IMR-90 (cell line): Measurements from ENCODE around the gene CYTH2. TPM values are rescaled to one million over a fixed set of nuclear protein-coding genes. Genes with fewer than 3 reads are reported as not detected.

ENCODE experiments used
- ATAC-seq: fragments of 200-7000 bp; cut with Tn5 transposase; 2 replicates; pipeline ENCODE4 v1.9.1; 2020; ENCODE audit warnings: low read depth, mild to moderate bottlenecking, moderate library complexity
- BruUV-seq: library from RNA; stranded (reverse); fragments of 400-500 nt; replicated peaks from 2 replicates; lab custom pipeline; 2021; lab: Mats Ljungman, UMichigan
- CTCF ChIA-PET: fragments of 300-600 bp; formaldehyde crosslinking; extraction: SDS; loops from one replicate; lab custom pipeline; 2021; ENCODE audit warnings: antibody characterized with exemption; lab: Yijun Ruan, JAX
- POLR2A ChIA-PET: fragments of 300-600 bp; sonication (Branson Sonifier 250); formaldehyde crosslinking; loops from one replicate; lab custom pipeline; 2022; ENCODE audit warnings: antibody characterized with exemption; ENCODE audit not compliant: unreplicated experiment; lab: Charles Lee
- DNase-seq: peaks from one replicate; pipeline ENCODE4 v3.0.0; 2013
- H2AFZ ChIP-seq: replicated peaks from 2 replicates; pipeline ENCODE3; 2013; ENCODE audit warnings: low read length, mild to moderate bottlenecking; ENCODE audit not compliant: poor library complexity
- H2AK5ac ChIP-seq: 2 replicates; pipeline ENCODE4 v1.6.1; 2013; ENCODE audit warnings: low read depth, low read length, inconsistent platforms
- H2AK9ac ChIP-seq: replicated peaks from 2 replicates; pipeline ENCODE3; 2013; ENCODE audit warnings: mild to moderate bottlenecking, low read depth, low read length, moderate library complexity; ENCODE audit not compliant: poor library complexity
- H2BK120ac ChIP-seq: 2 replicates; pipeline ENCODE4 v1.6.1; 2013; ENCODE audit warnings: low read depth, low read length, inconsistent platforms
- H2BK15ac ChIP-seq: 3 replicates; pipeline ENCODE4 v1.6.1; 2013; ENCODE audit warnings: low read depth, low read length, inconsistent platforms
- H2BK20ac ChIP-seq: 2 replicates; pipeline ENCODE4 v1.6.1; 2013; ENCODE audit warnings: low read depth, mild to moderate bottlenecking, inconsistent platforms, low read length, moderate library complexity
- H2BK5ac ChIP-seq: 2 replicates; pipeline ENCODE4 v1.6.1; 2013; ENCODE audit warnings: mild to moderate bottlenecking, low read depth, low read length, inconsistent platforms; ENCODE audit not compliant: poor library complexity, severe bottlenecking
- H3K14ac ChIP-seq: replicated peaks from 2 replicates; pipeline ENCODE4 v1.6.1; 2013; ENCODE audit warnings: low read depth, low read length, inconsistent platforms
- H3K18ac ChIP-seq: 2 replicates; pipeline ENCODE4 v1.6.1; 2013; ENCODE audit warnings: low read depth, low read length, control low read depth
- H3K23ac ChIP-seq: 2 replicates; pipeline ENCODE4 v1.6.1; 2013; ENCODE audit warnings: low read depth, low read length, inconsistent platforms
- H3K27ac ChIP-seq: 2 replicates; pipeline ENCODE4 v1.5.1; 2013; ENCODE audit warnings: mild to moderate bottlenecking, control low read depth, low read length; ENCODE audit not compliant: insufficient read depth
- H3K27me3 ChIP-seq: 2 replicates; pipeline ENCODE4 v1.6.1; 2013; ENCODE audit warnings: low read length; ENCODE audit not compliant: control insufficient read depth, insufficient read depth
- H3K36me3 ChIP-seq: 2 replicates; pipeline ENCODE4 v1.6.1; 2013; ENCODE audit warnings: low read length, mixed read lengths; ENCODE audit not compliant: control insufficient read depth, insufficient read depth
- H3K4ac ChIP-seq: 2 replicates; pipeline ENCODE4 v1.6.1; 2013; ENCODE audit warnings: low read depth, low read length, inconsistent platforms
- H3K4me1 ChIP-seq: 2 replicates; pipeline ENCODE4 v1.6.1; 2013; ENCODE audit warnings: low read length, mixed read lengths; ENCODE audit not compliant: control insufficient read depth, insufficient read depth
- H3K4me2 ChIP-seq: 2 replicates; pipeline ENCODE4 v1.6.1; 2013; ENCODE audit warnings: low read depth, mild to moderate bottlenecking, control low read depth, low read length, moderate library complexity
- H3K4me3 ChIP-seq: 2 replicates; pipeline ENCODE4 v1.5.1; 2013; ENCODE audit warnings: low read depth, mild to moderate bottlenecking, control low read depth, low read length, moderate library complexity; ENCODE audit not compliant: insufficient read depth
- H3K56ac ChIP-seq: 2 replicates; pipeline ENCODE4 v1.6.1; 2013; ENCODE audit warnings: low read length, inconsistent platforms; ENCODE audit not compliant: insufficient read depth; ENCODE audit errors: extremely low read depth
- H3K79me1 ChIP-seq, 2 experiments: 2 replicates each; pipeline ENCODE4 v1.6.1; 2013; ENCODE audit warnings: low read length in 2 of 2, inconsistent platforms in 1 of 2, low read depth in 1 of 2
- H3K9ac ChIP-seq: 2 replicates; pipeline ENCODE4 v1.6.1; 2013; ENCODE audit warnings: low read depth, low read length, control low read depth
- H3K9me1 ChIP-seq: 2 replicates; pipeline ENCODE4 v1.6.1; 2013; ENCODE audit warnings: low read length, inconsistent platforms; ENCODE audit not compliant: insufficient read depth
- H3K9me3 ChIP-seq: 2 replicates; pipeline ENCODE4 v1.6.1; 2013; ENCODE audit warnings: low read length; ENCODE audit not compliant: control insufficient read depth, insufficient read depth
- H4K20me1 ChIP-seq: 2 replicates; pipeline ENCODE4 v1.6.1; 2013; ENCODE audit warnings: low read length, inconsistent platforms; ENCODE audit not compliant: insufficient read depth
- H4K5ac ChIP-seq: 2 replicates; pipeline ENCODE4 v1.6.1; 2013; ENCODE audit warnings: mild to moderate bottlenecking, low read depth, low read length, control low read depth
- H4K8ac ChIP-seq, 2 experiments: 2 replicates each; pipeline ENCODE4 v1.6.1; 2013; ENCODE audit warnings: low read depth in 2 of 2, low read length in 2 of 2, control low read depth in 1 of 2, inconsistent platforms in 1 of 2
- H4K91ac ChIP-seq: 2 replicates; pipeline ENCODE4 v1.6.1; 2013; ENCODE audit warnings: low read depth, low read length, inconsistent platforms; ENCODE audit not compliant: insufficient read depth
- BHLHE40 ChIP-seq: fragments of 150-350 bp; IDR thresholded peaks from 2 replicates; pipeline ENCODE4 v1.6.1; 2016; ENCODE audit warnings: mild to moderate bottlenecking, low read depth, low read length
- CHD1 ChIP-seq: IDR thresholded peaks from 2 replicates; pipeline ENCODE4 v1.6.1; 2012; ENCODE audit warnings: low read depth, low read length, improper control_type of control experiment
- MAFK ChIP-seq: IDR thresholded peaks from 2 replicates; pipeline ENCODE4 v1.6.1; 2012; ENCODE audit warnings: low read depth, low read length, improper control_type of control experiment
- MAZ ChIP-seq: IDR thresholded peaks from 2 replicates; pipeline ENCODE4 v1.6.1; 2012; ENCODE audit warnings: low read depth, mild to moderate bottlenecking, low read length, improper control_type of control experiment, moderate library complexity, borderline replicate concordance
- NFE2L2 ChIP-seq: fragments of 150-350 bp; IDR thresholded peaks from 2 replicates; pipeline ENCODE4 v1.6.1; 2016; ENCODE audit warnings: low read depth, mild to moderate bottlenecking, low read length
- RCOR1 ChIP-seq: IDR thresholded peaks from 2 replicates; pipeline ENCODE4 v1.6.1; 2012; ENCODE audit warnings: mild to moderate bottlenecking, low read length, improper control_type of control experiment; ENCODE audit not compliant: insufficient replicate concordance
- RFX5 ChIP-seq: IDR thresholded peaks from 2 replicates; pipeline ENCODE4 v1.8.0; 2012; ENCODE audit warnings: low read depth, mild to moderate bottlenecking, low read length, moderate library complexity
- WGBS, 2 experiments: methylation state at CpG; one replicate each; pipeline versions ENCODE4 v1.1.5 to v1.1.7; 2013; ENCODE audit warnings: missing lambda C conversion rate in 2 of 2; ENCODE audit not compliant: insufficient read length in 1 of 2; ENCODE audit errors: extremely low coverage in 2 of 2; 5-methylcytosine and 5-hydroxymethylcytosine counted together
- dilution Hi-C: fragments of 300-500 bp; cut with HindIII; formaldehyde crosslinking; loops from one replicate; pipeline ENCODE4 v1.14.3; 2018; ENCODE audit warnings: low sequenced_read_pairs; ENCODE audit not compliant: unreplicated experiment
- in situ Hi-C: fragments of 300-500 bp; cut with MboI; formaldehyde crosslinking; loops from 3 replicates; pipeline ENCODE4 v1.14.3; 2019; ENCODE audit warnings: low sequenced_read_pairs, inconsistent platforms, mixed read lengths
- intact Hi-C: fragments of 100-400 bp; cut with micrococcal nuclease; formaldehyde crosslinking; loops from 2 replicates; pipeline ENCODE4 v1.10.0; 2022
- polyA plus RNA-seq, 3 experiments: library from polyadenylated mRNA; depleted of rRNA; stranded (reverse); fragments of >200 nt; gene quantifications; 2 replicates each; pipeline ENCODE4 v1.2.3, GENCODE V29; 2012; ENCODE audit warnings: low replicate concordance in 1 of 3
- total RNA-seq: library from RNA; depleted of rRNA; stranded (reverse); fragments of >200 nt; gene quantifications from 2 replicates; pipeline ENCODE4 v1.2.3, GENCODE V29; 2012
- TF ChIP-seq, protein P1 (sequence below): fragments of 150-350 bp; IDR thresholded peaks from 2 replicates; pipeline ENCODE4 v1.6.1; 2016; ENCODE audit warnings: low read depth, mild to moderate bottlenecking, low read length, moderate library complexity, borderline replicate concordance

The CYTH2 gene
- total and polyA plus RNA-seq, 2 of the 4 experiments (the other 2 are of a cell fraction) = 35.8 to 62.0 TPM

GRCh38 chr19:48436586-48436985, 32.6 kb upstream of the CYTH2 start:
- Histone ChIP-seq H2BK120ac (no peak overlapping the region), H2AK9ac (no peak overlapping the region), H3K4ac (no peak overlapping the region), H3K23ac (no peak overlapping the region), H3K36me3 (no peaks in the 10 kb centered on the region), H3K4me2 (no peak overlapping the region), H2AK5ac (no peak overlapping the region), H3K9me3 (no peaks in the 10 kb centered on the region), H3K14ac (no peak overlapping the region), H3K9me1 (no peaks in the 10 kb centered on the region), H4K20me1 (no peaks in the 10 kb centered on the region), H4K91ac (no peak overlapping the region), H3K9ac (no peak overlapping the region), H3K27ac (no peak overlapping the region), H3K18ac (no peak overlapping the region), H2BK15ac (no peak overlapping the region), H4K8ac (no peak overlapping the region), H2AFZ (no peak overlapping the region), H2BK5ac (no peak overlapping the region), H4K5ac (no peak overlapping the region), H3K27me3 (peaks cover 3% of the 10 kb centered on the region), H3K4me3 (no peak overlapping the region), H2BK20ac (no peak overlapping the region), H3K4me1 (no peaks in the 10 kb centered on the region), H3K79me1 (no peaks in the 10 kb centered on the region), H3K56ac (no peak overlapping the region)
- 75% methylated on average over 1 of the region's 5 CpGs; no CpG with 5 or more reads in 1 of the 2 experiments for WGBS, 2 experiments
- TF ChIP-seq NFE2L2 (no peak), CHD1 (no peak), RCOR1 (no peak), MAZ (no peak), MAFK (no peak), BHLHE40 (no peak), RFX5 (no peak)
- TF ChIP-seq, protein P1, sequence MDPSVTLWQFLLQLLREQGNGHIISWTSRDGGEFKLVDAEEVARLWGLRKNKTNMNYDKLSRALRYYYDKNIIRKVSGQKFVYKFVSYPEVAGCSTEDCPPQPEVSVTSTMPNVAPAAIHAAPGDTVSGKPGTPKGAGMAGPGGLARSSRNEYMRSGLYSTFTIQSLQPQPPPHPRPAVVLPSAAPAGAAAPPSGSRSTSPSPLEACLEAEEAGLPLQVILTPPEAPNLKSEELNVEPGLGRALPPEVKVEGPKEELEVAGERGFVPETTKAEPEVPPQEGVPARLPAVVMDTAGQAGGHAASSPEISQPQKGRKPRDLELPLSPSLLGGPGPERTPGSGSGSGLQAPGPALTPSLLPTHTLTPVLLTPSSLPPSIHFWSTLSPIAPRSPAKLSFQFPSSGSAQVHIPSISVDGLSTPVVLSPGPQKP = no peak
- ChIA-PET CTCF (no interaction called here), POLR2A (no interaction called here)
- dilution Hi-C loops = no loop called here
- in situ Hi-C loops = no loop called here
- BruUV-seq = no TSS peak
- intact Hi-C loops = no loop called here
- DNase-seq (no peak), ATAC-seq (no peak)
